HCT116 (cell line): ENCODE data around the gene DOK6. TPM values are rescaled to one million over a fixed set of nuclear protein-coding genes. Genes with fewer than 3 reads are reported as not detected.

Source experiments
- ATAC-seq: fragments of 200-7000 bp; cut with Tn5 transposase; 2 replicates; pipeline ENCODE4 v1.9.1; 2020; ENCODE audit warnings: mild to moderate bottlenecking, moderate library complexity
- BruUV-seq: library from RNA; stranded (reverse); fragments of 400-500 nt; replicated peaks from 2 replicates; lab custom pipeline; 2021; lab: Mats Ljungman, UMichigan
- CTCF ChIA-PET: fragments of 300-600 bp; sonication (Branson Sonifier 250); formaldehyde crosslinking; loops from one replicate; lab custom pipeline; 2021; ENCODE audit warnings: antibody characterized with exemption; lab: Charles Lee
- POLR2A ChIA-PET: fragments of 300-600, 350-600 bp; sonication (Branson Sonifier 250); formaldehyde crosslinking; loops from one replicate; lab custom pipeline; 2021; ENCODE audit warnings: antibody characterized with exemption; lab: Charles Lee
- RAD21 ChIA-PET, 2 experiments: fragments of 300-600 bp; sonication (Branson Sonifier 250); formaldehyde crosslinking; loops; one replicate each; lab custom pipeline; 2023; ENCODE audit warnings: low total read pairs in 2 of 2; ENCODE audit not compliant: uncharacterized antibody in 2 of 2, unreplicated experiment in 2 of 2, low non-redundant PET in 1 of 2; lab: Charles Lee
- DNase-seq: peaks from one replicate; pipeline ENCODE4 v3.0.0-alpha.2; 2010; ENCODE audit warnings: low read depth, low spot score
- H2AFZ ChIP-seq: fragments of 200-600 bp; shearing (Covaris generic), sonication (generic); 2 replicates; pipeline ENCODE4 v1.6.1; 2017; ENCODE audit warnings: low read depth, mixed run types, mixed read lengths, antibody characterized with exemption, low read length; ENCODE audit not compliant: poor library complexity, severe bottlenecking
- H3K27ac ChIP-seq: 2 replicates; pipeline ENCODE4 v1.5.1; 2012; ENCODE audit warnings: low read depth, low read length
- H3K27me3 ChIP-seq: fragments of 200-600 bp; sonication (generic); 2 replicates; pipeline ENCODE4 v1.6.1; 2016; ENCODE audit warnings: mixed run types, low read length, mixed read lengths; ENCODE audit not compliant: insufficient read depth
- H3K36me3 ChIP-seq, 2 experiments: fragments of 200-500 bp in 1 of 2; fragments of 200-600 bp in 1 of 2; sonication (Bioruptor generic) in 1 of 2; sonication (generic) in 1 of 2; 2 replicates each; pipeline versions ENCODE4 v1.5.1 to v1.6.1; 2014 to 2016; ENCODE audit warnings: low read length in 2 of 2, inconsistent platforms in 1 of 2, mixed read lengths in 1 of 2, mixed run types in 1 of 2; ENCODE audit not compliant: insufficient read depth in 2 of 2, control insufficient read depth in 1 of 2
- H3K4me1 ChIP-seq, 2 experiments: fragments of 200-600 bp in 1 of 2; sonication (generic) in 1 of 2; 2 replicates each; pipeline versions ENCODE4 v1.5.1 to v1.6.1; 2012 to 2017; ENCODE audit warnings: low read length in 2 of 2, inconsistent platforms in 1 of 2, mild to moderate bottlenecking in 1 of 2, mixed read lengths in 1 of 2, mixed run types in 1 of 2, moderate library complexity in 1 of 2; ENCODE audit not compliant: insufficient read depth in 2 of 2, control insufficient read depth in 1 of 2
- H3K4me2 ChIP-seq: fragments of 200-600 bp; sonication (generic); 2 replicates; pipeline ENCODE4 v1.6.1; 2017; ENCODE audit warnings: mixed run types, low read length, mixed read lengths
- H3K4me3 ChIP-seq, 2 experiments: fragments of 200-600 bp in 1 of 2; sonication (generic) in 1 of 2; replicated peaks in 1 of 2; 2 replicates each; pipeline ENCODE4 v1.5.1; 2011 to 2016; ENCODE audit warnings: low read length in 2 of 2, control low read depth in 1 of 2, low read depth in 1 of 2, mild to moderate bottlenecking in 1 of 2, mixed read lengths in 1 of 2, mixed run types in 1 of 2
- H3K79me2 ChIP-seq: fragments of 200-600 bp; sonication (generic); 2 replicates; pipeline ENCODE4 v1.6.1; 2017; ENCODE audit warnings: mild to moderate bottlenecking, mixed run types, low read length, moderate library complexity, mixed read lengths; ENCODE audit not compliant: insufficient read depth
- H3K9ac ChIP-seq: fragments of 200-600 bp; sonication (generic); 2 replicates; pipeline ENCODE4 v1.6.1; 2016; ENCODE audit warnings: low read length, mixed read lengths
- H3K9me2 ChIP-seq: fragments of 200-600 bp; sonication (generic), shearing (Covaris generic); 2 replicates; pipeline ENCODE4 v1.6.1; 2017; ENCODE audit warnings: mixed run types, mild to moderate bottlenecking, moderate library complexity; ENCODE audit not compliant: insufficient read depth
- H3K9me3 ChIP-seq, 2 experiments: fragments of 200-500 bp in 1 of 2; fragments of 200-600 bp in 1 of 2; sonication (Bioruptor generic) in 1 of 2; sonication (generic) in 1 of 2; 2 replicates each; pipeline ENCODE4 v1.6.1; 2014 to 2017; ENCODE audit warnings: low read length in 2 of 2, mixed read lengths in 2 of 2, inconsistent platforms in 1 of 2, low read depth in 1 of 2, mild to moderate bottlenecking in 1 of 2, mixed run types in 1 of 2, moderate library complexity in 1 of 2; ENCODE audit not compliant: control insufficient read depth in 1 of 2, insufficient read depth in 1 of 2
- H4K20me1 ChIP-seq: fragments of 200-600 bp; sonication (generic), shearing (Covaris generic); 2 replicates; pipeline ENCODE4 v1.6.1; 2017; ENCODE audit warnings: mixed run types, mild to moderate bottlenecking, moderate library complexity; ENCODE audit not compliant: insufficient read depth
- CBX3 ChIP-seq: IDR thresholded peaks from 2 replicates; pipeline ENCODE4 v1.6.1; 2012; ENCODE audit warnings: low read depth
- CEBPB ChIP-seq: IDR thresholded peaks from 2 replicates; pipeline ENCODE4 v1.6.1; 2012; ENCODE audit warnings: low read depth
- CTCF ChIP-seq, 3 experiments: fragments of 200-600 bp in 1 of 3; sonication (generic) in 1 of 3; IDR thresholded peaks in 2 of 3; conservative IDR thresholded peaks in 1 of 3; 2 replicates each; pipeline ENCODE4 v1.5.1; 2012 to 2017; ENCODE audit warnings: low read depth in 2 of 3, low read length in 2 of 3, antibody characterized with exemption in 1 of 3, borderline replicate concordance in 1 of 3, control low read depth in 1 of 3, mild to moderate bottlenecking in 1 of 3, mixed read lengths in 1 of 3, mixed run types in 1 of 3, moderate library complexity in 1 of 3; ENCODE audit not compliant: insufficient read depth in 1 of 3
- EGR1 ChIP-seq: IDR thresholded peaks from 2 replicates; pipeline ENCODE4 v1.6.1; 2012; ENCODE audit warnings: low read depth
- ELF1 ChIP-seq: IDR thresholded peaks from 2 replicates; pipeline ENCODE4 v1.6.1; 2012; ENCODE audit warnings: low read depth, borderline replicate concordance
- EZH2 ChIP-seq: fragments of 200-600 bp; sonication (generic); IDR thresholded peaks from 2 replicates; pipeline ENCODE4 v1.6.1; 2017; ENCODE audit warnings: antibody characterized with exemption, mixed run types
- EZH2phosphoT487 ChIP-seq: fragments of 200-600 bp; IDR thresholded peaks from 2 replicates; pipeline ENCODE4 v1.6.1; 2018; ENCODE audit warnings: antibody characterized with exemption, borderline replicate concordance
- FOSL1 ChIP-seq: IDR thresholded peaks from 2 replicates; pipeline ENCODE4 v1.6.1; 2012; ENCODE audit warnings: low read depth
- JUND ChIP-seq: IDR thresholded peaks from 2 replicates; pipeline ENCODE4 v1.6.1; 2012
- POLR2A ChIP-seq: IDR thresholded peaks from 2 replicates; pipeline ENCODE4 v1.7.0; 2011; ENCODE audit warnings: borderline replicate concordance; ENCODE audit not compliant: insufficient read depth, insufficient read length; ENCODE audit errors: extremely low read depth
- RAD21 ChIP-seq: IDR thresholded peaks from 2 replicates; pipeline ENCODE4 v1.6.1; 2012; ENCODE audit warnings: low read depth, mild to moderate bottlenecking
- REST ChIP-seq: IDR thresholded peaks from 2 replicates; pipeline ENCODE4 v1.6.1; 2012; ENCODE audit warnings: low read depth
- SIN3A ChIP-seq: IDR thresholded peaks from 2 replicates; pipeline ENCODE4 v1.6.1; 2012; ENCODE audit warnings: low read depth
- SP1 ChIP-seq: IDR thresholded peaks from 2 replicates; pipeline ENCODE4 v1.6.1; 2012; ENCODE audit warnings: low read depth
- SRF ChIP-seq: IDR thresholded peaks from 2 replicates; pipeline ENCODE4 v1.6.1; 2012; ENCODE audit warnings: low read depth
- TCF7L2 ChIP-seq: IDR thresholded peaks from 2 replicates; pipeline ENCODE4 v1.7.0; 2011; ENCODE audit warnings: borderline replicate concordance, inconsistent platforms; ENCODE audit not compliant: insufficient read depth, insufficient read length; ENCODE audit errors: extremely low read depth
- YY1 ChIP-seq: IDR thresholded peaks from 2 replicates; pipeline ENCODE4 v1.6.1; 2011; ENCODE audit warnings: low read length, low read depth, moderate library complexity, mild to moderate bottlenecking; ENCODE audit not compliant: insufficient replicate concordance; ENCODE audit errors: extremely low read depth
- ZNF274 ChIP-seq: fragments of 200-500 bp; sonication (Bioruptor generic); IDR thresholded peaks from 2 replicates; pipeline ENCODE4 v1.6.1; 2014; ENCODE audit warnings: mild to moderate bottlenecking, low read depth, low read length, inconsistent platforms
- intact Hi-C: fragments of 100-400 bp; cut with micrococcal nuclease; formaldehyde crosslinking; loops from 2 replicates; pipeline ENCODE4 v1.10.0; 2022
- total RNA-seq: library from RNA; stranded (reverse); gene quantifications from one replicate; pipeline ENCODE4 v1.2.1, GENCODE V29; 2021; ENCODE audit not compliant: unreplicated experiment
- TF ChIP-seq, protein P1 (sequence below): IDR thresholded peaks from 2 replicates; pipeline ENCODE4 v1.6.1; 2012
- TF ChIP-seq, protein P2 (sequence below): IDR thresholded peaks from 2 replicates; pipeline ENCODE4 v1.6.1; 2012

The DOK6 gene
- total RNA-seq, 1 experiment from 2014 or later = not detected

GRCh38 chr18:69628774-69629359 lies 228.2 kb downstream of the DOK6 start:
- RAD21 ChIA-PET = no interaction called here
- no peaks in the 10 kb centered on the region for H3K36me3 ChIP-seq
- no peak for ATAC-seq

More at GRCh38 chr18:69628774-69629359, 228.2 kb downstream of the DOK6 start:
- intact Hi-C loops = no loop called here
- Histone ChIP-seq H4K20me1 (no peaks in the 10 kb centered on the region), H3K27ac (no peak overlapping the region), H3K4me1 (no peaks in the 10 kb centered on the region), H3K9me3 (no peaks in the 10 kb centered on the region), H3K9ac (no peak overlapping the region), H2AFZ (no peak overlapping the region), H3K79me2 (no peaks in the 10 kb centered on the region), H3K27me3 (no peaks in the 10 kb centered on the region), H3K9me2 (no peaks in the 10 kb centered on the region)
- DNase-seq = no peak
- no TSS peak for BruUV-seq
- CTCF ChIA-PET = no interaction called here
- TF ChIP-seq CEBPB (no peak), SP1 (no peak), POLR2A (no peak), EZH2 (no peak), ZNF274 (no peak), EGR1 (no peak), CBX3 (no peak), YY1 (no peak), RAD21 (no peak), REST (no peak), EZH2phosphoT487 (no peak), ELF1 (no peak), JUND (no peak), TCF7L2 (no peak), SIN3A (no peak), CTCF (IDR thresholded peaks at IDR 0.05 in 2 of 3, conservative IDR thresholded peaks at IDR 0.05 in 1 of 3; ENCODE audit: borderline replicate concordance in 1 of 3, insufficient read depth in 1 of 3, low read depth in 2 of 3, low read length in 2 of 3) (no peak), FOSL1 (no peak), SRF (no peak)
- TF ChIP-seq, protein P1, sequence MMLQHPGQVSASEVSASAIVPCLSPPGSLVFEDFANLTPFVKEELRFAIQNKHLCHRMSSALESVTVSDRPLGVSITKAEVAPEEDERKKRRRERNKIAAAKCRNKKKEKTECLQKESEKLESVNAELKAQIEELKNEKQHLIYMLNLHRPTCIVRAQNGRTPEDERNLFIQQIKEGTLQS = no peak
- TF ChIP-seq, protein P2, sequence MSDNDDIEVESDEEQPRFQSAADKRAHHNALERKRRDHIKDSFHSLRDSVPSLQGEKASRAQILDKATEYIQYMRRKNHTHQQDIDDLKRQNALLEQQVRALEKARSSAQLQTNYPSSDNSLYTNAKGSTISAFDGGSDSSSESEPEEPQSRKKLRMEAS = no peak
- TF ChIP-seq, all 23 proteins: peak for 0
- Histone ChIP-seq H3K4me3 (no peak overlapping the region), H3K4me2 (no peak overlapping the region)
- POLR2A ChIA-PET = no interaction called here
